IMR-90 (cell line): ENCODE data around the gene CLPSL2. TPM values are rescaled to one million over a fixed set of nuclear protein-coding genes. Genes with fewer than 3 reads are reported as not detected.

ENCODE experiments used
- ATAC-seq: fragments of 200-7000 bp; cut with Tn5 transposase; 2 replicates; pipeline ENCODE4 v1.9.1; 2020; ENCODE audit warnings: low read depth, mild to moderate bottlenecking, moderate library complexity
- BruUV-seq: library from RNA; stranded (reverse); fragments of 400-500 nt; replicated peaks from 2 replicates; lab custom pipeline; 2021; lab: Mats Ljungman, UMichigan
- CTCF ChIA-PET: fragments of 300-600 bp; formaldehyde crosslinking; extraction: SDS; loops from one replicate; lab custom pipeline; 2021; ENCODE audit warnings: antibody characterized with exemption; lab: Yijun Ruan, JAX
- POLR2A ChIA-PET: fragments of 300-600 bp; sonication (Branson Sonifier 250); formaldehyde crosslinking; loops from one replicate; lab custom pipeline; 2022; ENCODE audit warnings: antibody characterized with exemption; ENCODE audit not compliant: unreplicated experiment; lab: Charles Lee
- DNase-seq: peaks from one replicate; pipeline ENCODE4 v3.0.0; 2013
- H2AFZ ChIP-seq: replicated peaks from 2 replicates; pipeline ENCODE3; 2013; ENCODE audit warnings: low read length, mild to moderate bottlenecking; ENCODE audit not compliant: poor library complexity
- H2AK5ac ChIP-seq: 2 replicates; pipeline ENCODE4 v1.6.1; 2013; ENCODE audit warnings: low read depth, low read length, inconsistent platforms
- H2AK9ac ChIP-seq: replicated peaks from 2 replicates; pipeline ENCODE3; 2013; ENCODE audit warnings: mild to moderate bottlenecking, low read depth, low read length, moderate library complexity; ENCODE audit not compliant: poor library complexity
- H2BK120ac ChIP-seq: 2 replicates; pipeline ENCODE4 v1.6.1; 2013; ENCODE audit warnings: low read depth, low read length, inconsistent platforms
- H2BK15ac ChIP-seq: 3 replicates; pipeline ENCODE4 v1.6.1; 2013; ENCODE audit warnings: low read depth, low read length, inconsistent platforms
- H2BK20ac ChIP-seq: 2 replicates; pipeline ENCODE4 v1.6.1; 2013; ENCODE audit warnings: low read depth, mild to moderate bottlenecking, inconsistent platforms, low read length, moderate library complexity
- H2BK5ac ChIP-seq: 2 replicates; pipeline ENCODE4 v1.6.1; 2013; ENCODE audit warnings: mild to moderate bottlenecking, low read depth, low read length, inconsistent platforms; ENCODE audit not compliant: poor library complexity, severe bottlenecking
- H3K14ac ChIP-seq: replicated peaks from 2 replicates; pipeline ENCODE4 v1.6.1; 2013; ENCODE audit warnings: low read depth, low read length, inconsistent platforms
- H3K18ac ChIP-seq: 2 replicates; pipeline ENCODE4 v1.6.1; 2013; ENCODE audit warnings: low read depth, low read length, control low read depth
- H3K23ac ChIP-seq: 2 replicates; pipeline ENCODE4 v1.6.1; 2013; ENCODE audit warnings: low read depth, low read length, inconsistent platforms
- H3K27ac ChIP-seq: 2 replicates; pipeline ENCODE4 v1.5.1; 2013; ENCODE audit warnings: mild to moderate bottlenecking, control low read depth, low read length; ENCODE audit not compliant: insufficient read depth
- H3K27me3 ChIP-seq: 2 replicates; pipeline ENCODE4 v1.6.1; 2013; ENCODE audit warnings: low read length; ENCODE audit not compliant: control insufficient read depth, insufficient read depth
- H3K36me3 ChIP-seq: 2 replicates; pipeline ENCODE4 v1.6.1; 2013; ENCODE audit warnings: low read length, mixed read lengths; ENCODE audit not compliant: control insufficient read depth, insufficient read depth
- H3K4ac ChIP-seq: 2 replicates; pipeline ENCODE4 v1.6.1; 2013; ENCODE audit warnings: low read depth, low read length, inconsistent platforms
- H3K4me1 ChIP-seq: 2 replicates; pipeline ENCODE4 v1.6.1; 2013; ENCODE audit warnings: low read length, mixed read lengths; ENCODE audit not compliant: control insufficient read depth, insufficient read depth
- H3K4me2 ChIP-seq: 2 replicates; pipeline ENCODE4 v1.6.1; 2013; ENCODE audit warnings: low read depth, mild to moderate bottlenecking, control low read depth, low read length, moderate library complexity
- H3K4me3 ChIP-seq: 2 replicates; pipeline ENCODE4 v1.5.1; 2013; ENCODE audit warnings: low read depth, mild to moderate bottlenecking, control low read depth, low read length, moderate library complexity; ENCODE audit not compliant: insufficient read depth
- H3K56ac ChIP-seq: 2 replicates; pipeline ENCODE4 v1.6.1; 2013; ENCODE audit warnings: low read length, inconsistent platforms; ENCODE audit not compliant: insufficient read depth; ENCODE audit errors: extremely low read depth
- H3K79me1 ChIP-seq, 2 experiments: 2 replicates each; pipeline ENCODE4 v1.6.1; 2013; ENCODE audit warnings: low read length in 2 of 2, inconsistent platforms in 1 of 2, low read depth in 1 of 2
- H3K9ac ChIP-seq: 2 replicates; pipeline ENCODE4 v1.6.1; 2013; ENCODE audit warnings: low read depth, low read length, control low read depth
- H3K9me1 ChIP-seq: 2 replicates; pipeline ENCODE4 v1.6.1; 2013; ENCODE audit warnings: low read length, inconsistent platforms; ENCODE audit not compliant: insufficient read depth
- H3K9me3 ChIP-seq: 2 replicates; pipeline ENCODE4 v1.6.1; 2013; ENCODE audit warnings: low read length; ENCODE audit not compliant: control insufficient read depth, insufficient read depth
- H4K20me1 ChIP-seq: 2 replicates; pipeline ENCODE4 v1.6.1; 2013; ENCODE audit warnings: low read length, inconsistent platforms; ENCODE audit not compliant: insufficient read depth
- H4K5ac ChIP-seq: 2 replicates; pipeline ENCODE4 v1.6.1; 2013; ENCODE audit warnings: mild to moderate bottlenecking, low read depth, low read length, control low read depth
- H4K8ac ChIP-seq, 2 experiments: 2 replicates each; pipeline ENCODE4 v1.6.1; 2013; ENCODE audit warnings: low read depth in 2 of 2, low read length in 2 of 2, control low read depth in 1 of 2, inconsistent platforms in 1 of 2
- H4K91ac ChIP-seq: 2 replicates; pipeline ENCODE4 v1.6.1; 2013; ENCODE audit warnings: low read depth, low read length, inconsistent platforms; ENCODE audit not compliant: insufficient read depth
- BHLHE40 ChIP-seq: fragments of 150-350 bp; IDR thresholded peaks from 2 replicates; pipeline ENCODE4 v1.6.1; 2016; ENCODE audit warnings: mild to moderate bottlenecking, low read depth, low read length
- CEBPB ChIP-seq: IDR thresholded peaks from 2 replicates; pipeline ENCODE4 v1.6.1; 2012; ENCODE audit warnings: low read depth, low read length, improper control_type of control experiment
- NFE2L2 ChIP-seq: fragments of 150-350 bp; IDR thresholded peaks from 2 replicates; pipeline ENCODE4 v1.6.1; 2016; ENCODE audit warnings: low read depth, mild to moderate bottlenecking, low read length
- RAD21 ChIP-seq: IDR thresholded peaks from 2 replicates; pipeline ENCODE4 v1.6.1; 2012; ENCODE audit warnings: low read length, improper control_type of control experiment
- RFX5 ChIP-seq: IDR thresholded peaks from 2 replicates; pipeline ENCODE4 v1.8.0; 2012; ENCODE audit warnings: low read depth, mild to moderate bottlenecking, low read length, moderate library complexity
- WGBS, 2 experiments: methylation state at CpG; one replicate each; pipeline versions ENCODE4 v1.1.5 to v1.1.7; 2013; ENCODE audit warnings: missing lambda C conversion rate in 2 of 2; ENCODE audit not compliant: insufficient read length in 1 of 2; ENCODE audit errors: extremely low coverage in 2 of 2; 5-methylcytosine and 5-hydroxymethylcytosine counted together
- dilution Hi-C: fragments of 300-500 bp; cut with HindIII; formaldehyde crosslinking; loops from one replicate; pipeline ENCODE4 v1.14.3; 2018; ENCODE audit warnings: low sequenced_read_pairs; ENCODE audit not compliant: unreplicated experiment
- in situ Hi-C: fragments of 300-500 bp; cut with MboI; formaldehyde crosslinking; loops from 3 replicates; pipeline ENCODE4 v1.14.3; 2019; ENCODE audit warnings: low sequenced_read_pairs, inconsistent platforms, mixed read lengths
- intact Hi-C: fragments of 100-400 bp; cut with micrococcal nuclease; formaldehyde crosslinking; loops from 2 replicates; pipeline ENCODE4 v1.10.0; 2022
- polyA plus RNA-seq, 3 experiments: library from polyadenylated mRNA; depleted of rRNA; stranded (reverse); fragments of >200 nt; gene quantifications; 2 replicates each; pipeline ENCODE4 v1.2.3, GENCODE V29; 2012; ENCODE audit warnings: low replicate concordance in 1 of 3
- total RNA-seq: library from RNA; depleted of rRNA; stranded (reverse); fragments of >200 nt; gene quantifications from 2 replicates; pipeline ENCODE4 v1.2.3, GENCODE V29; 2012
- TF ChIP-seq, protein P1 (sequence below): conservative IDR thresholded peaks from 2 replicates; pipeline ENCODE4 v1.5.1; 2012; ENCODE audit warnings: mild to moderate bottlenecking, low read depth, low read length, improper control_type of control experiment
- TF ChIP-seq, protein P2 (sequence below): fragments of 150-350 bp; IDR thresholded peaks from 2 replicates; pipeline ENCODE4 v1.6.1; 2016; ENCODE audit warnings: low read depth, mild to moderate bottlenecking, low read length, moderate library complexity, borderline replicate concordance

Gene CLPSL2
- total and polyA plus RNA-seq, 2 of the 4 experiments (the other 2 are of a cell fraction) = not detected

DNA sequence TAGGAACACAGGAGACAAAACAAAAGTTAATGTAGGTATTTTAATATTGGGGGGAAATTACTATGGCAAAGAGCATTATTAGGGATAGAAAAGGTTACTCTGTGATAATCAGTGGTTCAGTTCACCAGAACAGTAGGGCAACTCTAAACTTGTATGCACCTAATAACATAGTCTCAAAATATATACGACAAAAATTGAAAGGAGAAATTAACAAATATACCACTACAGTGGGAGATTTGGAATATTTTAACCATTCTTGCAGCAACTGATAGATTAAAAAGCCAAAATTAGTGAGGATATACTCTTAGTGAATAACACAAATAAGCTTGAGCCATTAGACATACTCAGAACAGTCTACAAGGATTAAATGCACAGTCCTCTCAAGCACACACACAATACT, 28.5 kb upstream of the CLPSL2 start:
- TF ChIP-seq RFX5 = no peak
- no peak for TF ChIP-seq NFE2L2
- TF ChIP-seq, protein P1, sequence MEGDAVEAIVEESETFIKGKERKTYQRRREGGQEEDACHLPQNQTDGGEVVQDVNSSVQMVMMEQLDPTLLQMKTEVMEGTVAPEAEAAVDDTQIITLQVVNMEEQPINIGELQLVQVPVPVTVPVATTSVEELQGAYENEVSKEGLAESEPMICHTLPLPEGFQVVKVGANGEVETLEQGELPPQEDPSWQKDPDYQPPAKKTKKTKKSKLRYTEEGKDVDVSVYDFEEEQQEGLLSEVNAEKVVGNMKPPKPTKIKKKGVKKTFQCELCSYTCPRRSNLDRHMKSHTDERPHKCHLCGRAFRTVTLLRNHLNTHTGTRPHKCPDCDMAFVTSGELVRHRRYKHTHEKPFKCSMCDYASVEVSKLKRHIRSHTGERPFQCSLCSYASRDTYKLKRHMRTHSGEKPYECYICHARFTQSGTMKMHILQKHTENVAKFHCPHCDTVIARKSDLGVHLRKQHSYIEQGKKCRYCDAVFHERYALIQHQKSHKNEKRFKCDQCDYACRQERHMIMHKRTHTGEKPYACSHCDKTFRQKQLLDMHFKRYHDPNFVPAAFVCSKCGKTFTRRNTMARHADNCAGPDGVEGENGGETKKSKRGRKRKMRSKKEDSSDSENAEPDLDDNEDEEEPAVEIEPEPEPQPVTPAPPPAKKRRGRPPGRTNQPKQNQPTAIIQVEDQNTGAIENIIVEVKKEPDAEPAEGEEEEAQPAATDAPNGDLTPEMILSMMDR = no peak
- TF ChIP-seq, protein P2, sequence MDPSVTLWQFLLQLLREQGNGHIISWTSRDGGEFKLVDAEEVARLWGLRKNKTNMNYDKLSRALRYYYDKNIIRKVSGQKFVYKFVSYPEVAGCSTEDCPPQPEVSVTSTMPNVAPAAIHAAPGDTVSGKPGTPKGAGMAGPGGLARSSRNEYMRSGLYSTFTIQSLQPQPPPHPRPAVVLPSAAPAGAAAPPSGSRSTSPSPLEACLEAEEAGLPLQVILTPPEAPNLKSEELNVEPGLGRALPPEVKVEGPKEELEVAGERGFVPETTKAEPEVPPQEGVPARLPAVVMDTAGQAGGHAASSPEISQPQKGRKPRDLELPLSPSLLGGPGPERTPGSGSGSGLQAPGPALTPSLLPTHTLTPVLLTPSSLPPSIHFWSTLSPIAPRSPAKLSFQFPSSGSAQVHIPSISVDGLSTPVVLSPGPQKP = no peak
- TF ChIP-seq CEBPB = no peak
- TF ChIP-seq RAD21 = no peak
- TF ChIP-seq BHLHE40 = no peak
- Histone ChIP-seq H3K9me1 (no peaks in the 10 kb centered on the region), H2AK5ac (no peak overlapping the region), H3K18ac (no peak overlapping the region), H3K79me1 (no peaks in the 10 kb centered on the region), H2AK9ac (no peak overlapping the region), H2BK15ac (no peak overlapping the region), H3K56ac (no peak overlapping the region), H2BK120ac (no peak overlapping the region), H3K4me3 (no peak overlapping the region), H4K91ac (no peak overlapping the region), H2BK5ac (no peak overlapping the region), H3K36me3 (no peaks in the 10 kb centered on the region), H3K27ac (no peak overlapping the region), H3K4me1 (no peaks in the 10 kb centered on the region), H3K9ac (no peak overlapping the region), H4K20me1 (no peaks in the 10 kb centered on the region), H3K4me2 (no peak overlapping the region), H4K8ac (no peak overlapping the region), H3K23ac (no peak overlapping the region), H3K4ac (no peak overlapping the region), H3K27me3 (peaks cover 40% of the 10 kb centered on the region), H2AFZ (no peak overlapping the region), H3K9me3 (peaks cover 8% of the 10 kb centered on the region), H2BK20ac (no peak overlapping the region), H3K14ac (no peak overlapping the region), H4K5ac (no peak overlapping the region)
- POLR2A ChIA-PET = no interaction called here
- in situ Hi-C loops = loop anchor here (25.0 kb wide), 1 partner anchor 436 kb away; no protein-coding TSS in a partner anchor
- BruUV-seq = no TSS peak
- ATAC-seq = no peak
- dilution Hi-C loops = no loop called here
- WGBS, 2 experiments = no CpG with 5 or more reads among the region's 1 CpG
- CTCF ChIA-PET = no interaction called here
- DNase-seq = no peak
- intact Hi-C loops = no loop called here
